Measurements from ENCODE around the gene OXER1. TPM values are rescaled to one million over a fixed set of nuclear protein-coding genes. Genes with fewer than 3 reads are reported as not detected.

OXER1 gene
- polyA plus RNA-seq, 1 donor (not counting 4 experiments of a cell fraction or from before 2014, with no cell fraction given): not detected

DNA sequence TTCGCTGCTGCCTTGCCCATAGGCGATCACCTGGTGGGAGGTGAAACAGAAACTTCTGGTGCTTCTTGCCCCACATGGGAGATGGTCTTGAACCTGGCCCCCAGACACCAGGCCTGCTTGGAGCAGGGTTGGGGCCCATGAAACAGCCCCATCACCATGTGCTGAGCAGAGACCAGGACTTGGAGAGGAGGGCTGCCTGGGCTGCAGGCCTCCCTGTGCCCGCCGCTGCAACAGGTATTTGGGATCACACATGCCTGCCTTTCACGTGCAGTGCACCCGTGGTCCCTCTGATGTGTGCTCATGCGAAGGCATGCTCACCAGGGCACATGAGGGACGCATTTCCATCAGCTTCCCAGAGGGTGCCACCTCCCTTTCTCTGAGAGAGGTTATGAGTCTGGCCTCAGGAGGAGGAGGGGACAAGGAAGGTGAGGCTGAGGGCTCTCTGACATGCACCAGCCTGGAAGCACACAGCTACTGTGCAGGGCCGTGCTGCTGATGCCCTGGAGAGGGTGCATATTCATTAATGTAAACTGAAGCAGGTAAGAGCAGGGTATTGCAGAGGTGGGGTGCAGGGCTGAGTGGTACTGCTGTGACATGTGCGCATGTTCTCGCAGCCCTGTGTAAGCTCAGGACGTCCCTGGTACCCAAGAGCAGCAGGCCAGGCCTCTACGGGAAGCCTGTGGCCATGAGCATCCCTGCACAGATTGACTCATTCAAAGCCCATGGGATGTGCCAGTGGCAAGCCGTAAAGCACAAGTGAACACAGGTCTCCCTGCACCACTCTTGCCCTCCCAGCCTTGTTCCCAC lies 4.2 kb upstream of the OXER1 start:
- no peak for DNase-seq (ENCODE audit: low read depth, low spot score)
- no peaks in the 10 kb centered on the region for H3K4me1 ChIP-seq (ENCODE audit: control insufficient read depth, extremely low read depth, insufficient read depth, low read length)
- no peaks in the 10 kb centered on the region for H3K9me3 ChIP-seq (ENCODE audit: control insufficient read depth, low read depth, low read length)
- H3K4me2 ChIP-seq (ENCODE audit: control insufficient read depth, extremely low read depth, insufficient read depth, low read depth, low read length): no peak overlapping the region
- H3K27me3 ChIP-seq (ENCODE audit: control insufficient read depth, extremely low read depth, insufficient read depth, low read length): no peaks in the 10 kb centered on the region
- H3K36me3 ChIP-seq (ENCODE audit: control insufficient read depth in 2 of 2, extremely low read depth in 1 of 2, insufficient read depth in 2 of 2, low read length in 2 of 2): no peaks in the 10 kb centered on the region
- TF ChIP-seq, protein P1, sequence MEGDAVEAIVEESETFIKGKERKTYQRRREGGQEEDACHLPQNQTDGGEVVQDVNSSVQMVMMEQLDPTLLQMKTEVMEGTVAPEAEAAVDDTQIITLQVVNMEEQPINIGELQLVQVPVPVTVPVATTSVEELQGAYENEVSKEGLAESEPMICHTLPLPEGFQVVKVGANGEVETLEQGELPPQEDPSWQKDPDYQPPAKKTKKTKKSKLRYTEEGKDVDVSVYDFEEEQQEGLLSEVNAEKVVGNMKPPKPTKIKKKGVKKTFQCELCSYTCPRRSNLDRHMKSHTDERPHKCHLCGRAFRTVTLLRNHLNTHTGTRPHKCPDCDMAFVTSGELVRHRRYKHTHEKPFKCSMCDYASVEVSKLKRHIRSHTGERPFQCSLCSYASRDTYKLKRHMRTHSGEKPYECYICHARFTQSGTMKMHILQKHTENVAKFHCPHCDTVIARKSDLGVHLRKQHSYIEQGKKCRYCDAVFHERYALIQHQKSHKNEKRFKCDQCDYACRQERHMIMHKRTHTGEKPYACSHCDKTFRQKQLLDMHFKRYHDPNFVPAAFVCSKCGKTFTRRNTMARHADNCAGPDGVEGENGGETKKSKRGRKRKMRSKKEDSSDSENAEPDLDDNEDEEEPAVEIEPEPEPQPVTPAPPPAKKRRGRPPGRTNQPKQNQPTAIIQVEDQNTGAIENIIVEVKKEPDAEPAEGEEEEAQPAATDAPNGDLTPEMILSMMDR (optimal IDR thresholded peaks at IDR 0.05 in 1 of 3, IDR thresholded peaks at IDR 0.05 in 1 of 3, conservative IDR thresholded peaks at IDR 0.05 in 1 of 3; ENCODE audit: extremely low read depth in 1 of 3, insufficient read depth in 2 of 3, low read length in 3 of 3): no peak
- no peak for TF ChIP-seq EZH2 (IDR thresholded peaks at IDR 0.05; ENCODE audit: low read length)
- H3K27ac ChIP-seq (ENCODE audit: control insufficient read depth, insufficient read depth, low read length): no peak overlapping the region
- H3K79me2 ChIP-seq (ENCODE audit: control insufficient read depth, insufficient read depth, low read length): no peaks in the 10 kb centered on the region
- no peak overlapping the region for H3K4me3 ChIP-seq (ENCODE audit: control insufficient read depth in 2 of 3, extremely low read depth in 1 of 3, insufficient read depth in 2 of 3, low read depth in 1 of 3, low read length in 3 of 3)
- no peak for FAIRE-seq
- H3K9me1 ChIP-seq (ENCODE audit: control insufficient read depth, extremely low read depth, insufficient read depth, low read length): no peaks in the 10 kb centered on the region
- no peak overlapping the region for H2AFZ ChIP-seq (ENCODE audit: control insufficient read depth, low read length)
- no peak overlapping the region for H3K9ac ChIP-seq (ENCODE audit: control insufficient read depth, extremely low read depth, insufficient read depth, low read length)
- H4K20me1 ChIP-seq (ENCODE audit: control insufficient read depth, extremely low read depth, insufficient read depth, low read length): no peaks in the 10 kb centered on the region
- dilution Hi-C loops (cut with MboI; ENCODE audit: extremely low pct_ligation_motif_present, low sequenced_read_pairs): no loop called here

DNA sequence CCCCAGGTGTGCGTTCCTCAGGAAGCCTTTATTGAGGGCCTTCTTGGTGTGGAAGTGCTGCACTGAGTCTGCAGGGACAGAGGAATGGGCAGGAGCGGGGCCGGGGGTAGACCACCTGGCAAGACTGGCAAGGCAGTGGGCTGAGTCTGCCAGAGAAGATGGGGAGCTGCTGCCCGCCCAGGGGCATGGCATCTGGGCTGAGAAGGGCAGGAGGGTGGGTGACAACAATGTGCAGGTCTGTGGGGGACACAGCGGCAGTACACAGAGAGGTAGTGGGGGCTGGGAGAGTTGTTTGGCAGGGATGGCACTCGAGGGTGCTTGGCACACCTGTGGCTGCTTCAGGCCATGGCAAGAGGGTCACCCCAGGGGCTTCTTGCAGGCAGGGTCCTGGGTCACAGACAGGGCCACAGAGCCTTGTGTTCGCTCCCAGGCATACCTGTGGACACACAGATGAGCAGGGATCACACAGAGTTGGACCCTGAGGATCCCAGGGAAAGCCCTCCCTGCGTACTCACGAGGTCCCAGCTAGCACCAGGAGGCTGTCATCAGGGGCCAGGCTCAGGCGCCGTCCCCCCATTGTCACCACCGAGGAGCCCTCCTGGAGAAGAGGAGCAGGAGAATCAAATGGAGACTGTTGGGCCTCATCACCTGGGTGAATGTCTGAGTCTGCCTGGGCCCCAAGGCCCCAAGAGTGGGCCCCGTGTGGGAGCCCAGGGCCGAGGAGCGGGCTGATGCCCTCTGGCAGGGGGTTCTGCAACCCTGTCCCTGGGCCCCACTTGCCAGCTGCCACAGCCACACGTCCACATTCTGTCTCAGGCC lies 3.4 kb upstream of the OXER1 start:
- Histone ChIP-seq H3K4me2 (ENCODE audit: control insufficient read depth, extremely low read depth, insufficient read depth, low read depth, low read length) (no peak overlapping the region), H3K9ac (ENCODE audit: control insufficient read depth, extremely low read depth, insufficient read depth, low read length) (no peak overlapping the region)
- dilution Hi-C loops (cut with MboI; ENCODE audit: extremely low pct_ligation_motif_present, low sequenced_read_pairs): no loop called here

More for the DNA sequence above, 3.4 kb upstream of the OXER1 start:
- Histone ChIP-seq H3K4me3 (ENCODE audit: control insufficient read depth in 2 of 3, extremely low read depth in 1 of 3, insufficient read depth in 2 of 3, low read depth in 1 of 3, low read length in 3 of 3) (no peak overlapping the region), H3K4me1 (ENCODE audit: control insufficient read depth, extremely low read depth, insufficient read depth, low read length) (no peaks in the 10 kb centered on the region), H3K27ac (ENCODE audit: control insufficient read depth, insufficient read depth, low read length) (no peak overlapping the region), H4K20me1 (ENCODE audit: control insufficient read depth, extremely low read depth, insufficient read depth, low read length) (no peaks in the 10 kb centered on the region), H2AFZ (ENCODE audit: control insufficient read depth, low read length) (no peak overlapping the region), H3K36me3 (ENCODE audit: control insufficient read depth in 2 of 2, extremely low read depth in 1 of 2, insufficient read depth in 2 of 2, low read length in 2 of 2) (no peaks in the 10 kb centered on the region), H3K9me3 (ENCODE audit: control insufficient read depth, low read depth, low read length) (no peaks in the 10 kb centered on the region), H3K9me1 (ENCODE audit: control insufficient read depth, extremely low read depth, insufficient read depth, low read length) (no peaks in the 10 kb centered on the region), H3K79me2 (ENCODE audit: control insufficient read depth, insufficient read depth, low read length) (no peaks in the 10 kb centered on the region), H3K27me3 (ENCODE audit: control insufficient read depth, extremely low read depth, insufficient read depth, low read length) (no peaks in the 10 kb centered on the region)
- TF ChIP-seq EZH2 (IDR thresholded peaks at IDR 0.05; ENCODE audit: low read length): no peak
- TF ChIP-seq, protein P1 (optimal IDR thresholded peaks at IDR 0.05 in 1 of 3, IDR thresholded peaks at IDR 0.05 in 1 of 3, conservative IDR thresholded peaks at IDR 0.05 in 1 of 3; ENCODE audit: extremely low read depth in 1 of 3, insufficient read depth in 2 of 3, low read length in 3 of 3): no peak
- DNase-seq (ENCODE audit: low read depth, low spot score) (no peak), FAIRE-seq (no peak)
